RWPE1 (cell line): Measurements from ENCODE around the gene WAPL.
"Not testable (repeated sequence)": the region's sequence is repeated elsewhere in the genome, so short reads cannot be mapped to it uniquely, and the experiment has no call there.

Experiments used
- CTCF ChIA-PET: fragments of 350-600 bp; sonication (Branson Sonifier 250); formaldehyde crosslinking; extraction: SDS; loops from one replicate; lab custom pipeline; 2021; lab: Yijun Ruan, JAX
- POLR2A ChIA-PET: fragments of 400-600 bp; formaldehyde crosslinking; extraction: SDS; loops from one replicate; lab custom pipeline; 2020; ENCODE audit warnings: antibody characterized with exemption; ENCODE audit not compliant: low non-redundant PET; lab: Yijun Ruan, JAX
- DNase-seq: peaks from one replicate; pipeline ENCODE4 v3.0.0; 2012; ENCODE audit warnings: low spot score
- H3K27ac ChIP-seq: fragments of 450-650 bp; 2 replicates; pipeline ENCODE4 v1.5.1; 2017
- TF ChIP-seq, protein P1 (sequence below): fragments of 450-650 bp; conservative IDR thresholded peaks from 2 replicates; pipeline ENCODE4 v1.5.1; 2017; ENCODE audit warnings: low read depth, mild to moderate bottlenecking

Gene WAPL

DNA sequence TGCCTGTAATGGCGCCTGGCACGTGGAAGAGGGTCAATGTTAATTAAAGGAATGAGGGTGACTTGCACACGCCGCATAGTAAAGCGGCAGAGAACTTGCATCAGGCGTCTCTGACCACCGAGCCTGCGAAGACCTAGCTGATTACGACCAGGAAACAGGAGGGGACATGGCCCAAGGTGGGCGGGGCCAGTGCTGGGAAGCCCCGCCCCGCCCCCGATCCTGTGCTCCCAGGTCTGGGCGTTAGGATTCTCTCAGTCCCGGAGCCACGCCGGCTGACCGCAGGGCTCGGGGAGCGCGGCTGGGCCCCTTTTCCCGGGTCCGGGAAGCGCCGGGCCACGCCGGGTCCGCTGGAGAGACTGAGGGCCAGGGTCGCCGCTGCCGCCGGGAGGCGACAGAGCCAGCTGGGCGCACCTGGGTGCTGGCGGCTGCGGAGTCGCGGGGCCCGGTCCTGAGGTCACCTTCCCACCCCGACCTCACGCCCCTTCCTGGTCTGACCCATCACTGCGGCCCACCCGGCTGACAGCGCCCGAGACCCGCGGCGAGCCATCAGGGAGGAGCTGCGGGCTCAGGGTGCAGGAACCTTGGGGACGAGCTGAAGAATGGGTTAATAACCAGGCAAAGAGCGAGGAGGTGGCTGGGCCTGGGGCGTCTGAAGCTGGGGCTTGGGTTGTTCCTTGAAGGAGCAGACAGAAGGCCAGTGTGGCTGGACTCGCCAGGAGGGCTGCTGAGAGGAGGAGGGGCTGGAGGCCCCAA, 132.0 kb downstream of the WAPL start:
- CTCF ChIA-PET, result interaction anchor here (0.6 to 2.0 kb wide), 2 partner anchors 10 to 12 kb away, joined by 3 to 5 read pairs; no protein-coding TSS in a partner anchor
- no peak overlapping the region for H3K27ac ChIP-seq
- POLR2A ChIA-PET, result no interaction called here
- TF ChIP-seq, protein P1, sequence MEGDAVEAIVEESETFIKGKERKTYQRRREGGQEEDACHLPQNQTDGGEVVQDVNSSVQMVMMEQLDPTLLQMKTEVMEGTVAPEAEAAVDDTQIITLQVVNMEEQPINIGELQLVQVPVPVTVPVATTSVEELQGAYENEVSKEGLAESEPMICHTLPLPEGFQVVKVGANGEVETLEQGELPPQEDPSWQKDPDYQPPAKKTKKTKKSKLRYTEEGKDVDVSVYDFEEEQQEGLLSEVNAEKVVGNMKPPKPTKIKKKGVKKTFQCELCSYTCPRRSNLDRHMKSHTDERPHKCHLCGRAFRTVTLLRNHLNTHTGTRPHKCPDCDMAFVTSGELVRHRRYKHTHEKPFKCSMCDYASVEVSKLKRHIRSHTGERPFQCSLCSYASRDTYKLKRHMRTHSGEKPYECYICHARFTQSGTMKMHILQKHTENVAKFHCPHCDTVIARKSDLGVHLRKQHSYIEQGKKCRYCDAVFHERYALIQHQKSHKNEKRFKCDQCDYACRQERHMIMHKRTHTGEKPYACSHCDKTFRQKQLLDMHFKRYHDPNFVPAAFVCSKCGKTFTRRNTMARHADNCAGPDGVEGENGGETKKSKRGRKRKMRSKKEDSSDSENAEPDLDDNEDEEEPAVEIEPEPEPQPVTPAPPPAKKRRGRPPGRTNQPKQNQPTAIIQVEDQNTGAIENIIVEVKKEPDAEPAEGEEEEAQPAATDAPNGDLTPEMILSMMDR, result no peak
- no peak for DNase-seq

DNA sequence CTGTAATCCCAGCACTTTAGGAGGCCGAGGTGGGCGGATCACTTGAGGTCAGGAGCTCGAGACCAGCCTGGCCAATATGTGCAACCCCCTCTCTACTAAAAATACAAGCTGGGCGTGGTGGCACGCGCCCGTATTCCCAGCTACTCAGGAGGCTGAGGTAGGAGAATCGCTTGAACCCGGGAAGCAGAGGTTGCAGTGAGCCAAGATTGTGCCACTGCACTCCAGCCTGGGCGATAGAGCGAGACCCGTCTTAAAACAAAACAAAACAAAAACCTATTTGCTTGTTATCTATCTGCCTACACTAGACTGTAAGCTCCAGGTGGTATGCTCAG, 132.5 kb downstream of the WAPL start:
- DNase-seq, H3K27ac ChIP-seq, POLR2A ChIA-PET: not testable (repeated sequence)
- CTCF ChIA-PET, result interaction anchor here (0.6 to 2.0 kb wide), 2 partner anchors 11 to 12 kb away, joined by 3 to 5 read pairs; no protein-coding TSS in a partner anchor

DNA sequence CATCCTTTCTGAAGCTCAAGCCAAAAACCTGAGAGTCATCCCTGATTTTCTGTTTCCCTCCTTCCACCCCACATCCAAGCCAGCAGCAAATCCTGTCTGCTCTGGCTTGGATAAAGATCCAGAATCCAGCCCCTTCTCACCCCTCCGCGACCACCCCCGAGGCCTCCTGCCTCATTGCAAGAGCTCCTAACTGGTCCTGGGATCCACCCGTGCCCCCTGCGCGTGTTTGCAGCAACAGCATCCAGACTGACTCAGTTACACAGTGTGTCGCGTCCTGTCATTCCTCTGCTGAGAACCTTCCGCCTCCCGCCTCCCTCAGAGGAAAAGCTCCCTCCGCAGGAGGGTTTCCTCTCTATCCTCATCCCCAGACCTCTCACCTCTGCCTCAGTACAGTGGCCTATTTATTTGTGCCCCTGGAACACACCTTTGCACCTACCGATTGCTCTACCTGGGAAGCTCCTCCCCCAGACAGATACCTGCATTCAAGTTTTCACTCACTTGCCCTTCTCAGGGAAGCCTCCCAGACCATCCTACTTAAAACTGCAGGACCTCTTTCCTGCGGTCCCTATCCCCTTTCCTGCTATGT, 133.4 kb downstream of the WAPL start:
- ChIA-PET POLR2A (no interaction called here), CTCF (interaction anchor here (0.5 to 1.4 kb wide), 4 partner anchors 12 to 161 kb away, joined by 3 to 6 read pairs (median 4); no protein-coding TSS in a partner anchor)
- no peak overlapping the region for H3K27ac ChIP-seq
- no peak for DNase-seq
- TF ChIP-seq, protein P1, result no peak

DNA sequence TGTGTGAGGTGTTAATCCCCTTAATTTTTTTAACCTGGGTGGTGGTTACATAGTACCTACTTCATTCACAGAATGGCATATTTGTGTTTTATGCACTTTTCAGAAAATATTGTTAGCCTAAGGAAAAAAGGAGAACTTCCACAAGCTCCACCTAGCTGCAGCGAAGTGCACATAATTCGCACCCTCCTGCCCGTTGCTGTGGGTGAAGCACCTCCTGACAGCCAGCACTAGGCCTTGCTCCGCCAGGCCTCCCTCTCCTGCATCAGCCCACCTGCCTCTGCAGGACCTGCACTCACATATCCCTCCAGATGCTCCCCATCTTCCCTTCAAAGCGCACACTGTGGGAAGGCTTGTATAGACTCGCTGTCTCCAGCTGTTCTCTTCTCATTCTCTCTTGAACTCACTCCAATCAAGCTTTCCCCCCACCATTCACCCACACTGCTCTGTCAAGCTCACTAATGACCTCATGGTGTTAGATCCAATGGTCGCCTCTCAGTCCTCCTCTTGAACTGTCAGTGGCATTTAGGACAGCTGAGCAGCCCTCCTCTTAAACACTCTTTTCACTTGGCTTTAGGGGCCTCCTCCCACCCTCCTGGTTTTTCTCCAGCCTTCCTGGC, 134.3 kb downstream of the WAPL start:
- no peak for DNase-seq
- no peak overlapping the region for H3K27ac ChIP-seq
- CTCF ChIA-PET, result interaction anchor here (0.8 to 1.4 kb wide), 2 partner anchors 13 to 51 kb away, joined by 4 to 6 read pairs; no protein-coding TSS in a partner anchor
- POLR2A ChIA-PET, result no interaction called here
- TF ChIP-seq, protein P1, result no peak

DNA sequence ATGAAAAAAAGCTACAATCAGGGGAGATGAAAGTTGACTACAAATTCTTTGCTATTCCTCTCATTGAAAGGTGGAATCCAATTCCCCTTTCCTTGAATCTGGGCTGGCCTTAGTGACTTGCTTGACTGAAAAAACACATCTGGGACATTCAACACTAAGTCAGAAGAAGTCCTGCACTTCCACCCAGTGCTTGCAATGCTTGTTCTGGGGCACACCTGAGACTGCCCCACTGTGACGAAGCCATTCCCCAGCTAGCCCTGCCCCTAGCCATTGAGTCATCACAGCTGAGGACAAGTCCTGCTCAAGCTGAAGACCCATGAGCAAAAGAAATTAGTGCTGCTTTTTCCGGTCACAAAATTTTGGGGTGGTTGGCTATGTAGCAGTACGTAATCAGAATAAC, 135.8 kb downstream of the WAPL start:
- no peak for DNase-seq
- ChIA-PET CTCF (interaction anchor here (0.9 kb wide), 1 partner anchor 9 kb away, joined by 3 read pairs; no protein-coding TSS in a partner anchor), POLR2A (no interaction called here)
- no peak overlapping the region for H3K27ac ChIP-seq
- TF ChIP-seq, protein P1, result no peak
